HG03108 (cell line): ENCODE results near the gene AJUBA.
"Not testable (repeated sequence)": the region's sequence is repeated elsewhere in the genome, so short reads cannot be mapped to it uniquely, and the experiment has no call there.

Experiments used
- ATAC-seq: cut with Tn5 transposase; IDR thresholded peaks from one replicate; pipeline ENCODE4 v1.9.1; 2021; ENCODE audit warnings: moderate library complexity; ENCODE audit not compliant: unreplicated experiment

Gene AJUBA

GRCh38 chr14:22952418-22952817 lies 29.9 kb downstream of the AJUBA start:
- no peak for ATAC-seq

DNA sequence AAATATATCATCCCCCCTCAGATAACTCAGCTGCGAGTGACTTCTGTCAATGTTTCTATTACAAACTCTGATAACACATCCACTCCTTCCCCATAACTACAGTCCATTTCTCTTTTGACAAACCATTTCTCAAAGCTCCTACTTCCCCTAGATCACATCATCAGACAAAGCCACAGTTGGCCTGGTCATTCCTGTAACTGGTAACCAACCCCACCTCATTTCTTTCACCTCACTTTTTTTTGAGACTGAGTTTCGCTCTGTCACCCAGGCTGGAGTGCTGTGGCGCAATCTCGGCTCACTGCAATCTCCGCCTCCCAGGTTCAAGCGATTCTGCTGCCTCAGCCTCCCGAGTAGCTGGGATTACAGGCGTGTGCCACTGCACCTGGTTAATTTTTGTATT lies 30.6 kb downstream of the AJUBA start:
- ATAC-seq = not testable (repeated sequence)

DNA sequence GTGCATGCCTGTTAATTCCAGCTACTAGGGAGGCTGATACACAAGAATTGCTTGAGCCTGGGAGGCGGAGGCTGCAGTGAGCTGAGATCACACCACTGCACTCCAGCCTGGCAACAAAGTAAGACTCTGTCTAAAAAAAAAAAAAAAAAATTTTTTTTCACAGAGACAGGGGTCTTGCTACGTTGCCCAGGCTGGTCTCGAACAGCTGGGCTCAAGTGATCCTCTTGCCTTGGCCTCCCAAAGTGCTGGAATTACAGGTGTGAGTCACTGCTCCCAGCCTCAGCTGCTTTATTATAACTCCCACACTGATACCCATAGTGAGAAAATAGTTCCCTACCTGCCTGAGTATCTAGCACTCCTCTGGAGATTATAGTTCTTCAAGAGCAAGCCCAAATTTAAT lies 36.7 kb downstream of the AJUBA start:
- ATAC-seq = no peak

DNA sequence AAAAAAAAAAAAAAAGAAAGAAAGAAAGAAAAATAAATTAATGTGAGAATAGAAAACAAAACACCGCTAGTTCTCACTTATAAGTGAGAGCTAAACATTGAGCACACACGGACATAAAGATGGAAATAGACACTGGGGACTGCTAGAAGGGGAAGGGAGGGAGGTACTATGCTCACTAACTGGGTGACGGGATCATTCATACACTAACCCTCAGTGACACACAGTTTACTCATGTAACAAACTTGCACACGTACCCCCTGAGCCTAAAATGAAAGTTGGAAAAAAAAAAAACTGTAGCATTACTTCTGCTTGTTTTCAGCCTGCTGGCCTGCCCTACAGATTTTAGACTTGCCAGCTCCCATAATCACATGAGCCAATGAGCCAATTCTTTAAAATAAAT lies 42.7 kb downstream of the AJUBA start:
- no peak for ATAC-seq

- no peak for ATAC-seq
Observed at GRCh38 chr14:22935156-22935555, 47.2 kb downstream of the AJUBA start.

GRCh38 chr14:22932146-22932545 lies 50.2 kb downstream of the AJUBA start:
- ATAC-seq = no peak

DNA sequence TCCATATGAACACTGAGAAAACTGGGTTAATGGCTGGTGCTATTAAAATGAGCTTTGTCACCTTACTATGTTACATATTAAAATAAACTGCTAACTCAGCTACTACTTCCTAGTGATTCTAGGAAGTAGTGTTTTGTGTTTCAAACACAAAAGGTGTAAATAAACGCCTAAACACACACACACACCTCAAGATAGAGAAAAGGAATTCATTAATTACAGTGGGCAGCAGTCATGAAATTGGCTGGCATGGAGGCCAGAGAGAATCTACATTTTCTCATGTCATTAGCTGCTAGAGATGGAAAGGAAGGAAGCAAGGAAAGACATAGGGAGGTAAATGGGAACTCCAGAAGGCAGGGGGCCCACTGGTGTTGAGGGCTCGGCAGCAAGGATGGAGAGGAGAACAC lies 52.4 kb downstream of the AJUBA start:
- no peak for ATAC-seq

DNA sequence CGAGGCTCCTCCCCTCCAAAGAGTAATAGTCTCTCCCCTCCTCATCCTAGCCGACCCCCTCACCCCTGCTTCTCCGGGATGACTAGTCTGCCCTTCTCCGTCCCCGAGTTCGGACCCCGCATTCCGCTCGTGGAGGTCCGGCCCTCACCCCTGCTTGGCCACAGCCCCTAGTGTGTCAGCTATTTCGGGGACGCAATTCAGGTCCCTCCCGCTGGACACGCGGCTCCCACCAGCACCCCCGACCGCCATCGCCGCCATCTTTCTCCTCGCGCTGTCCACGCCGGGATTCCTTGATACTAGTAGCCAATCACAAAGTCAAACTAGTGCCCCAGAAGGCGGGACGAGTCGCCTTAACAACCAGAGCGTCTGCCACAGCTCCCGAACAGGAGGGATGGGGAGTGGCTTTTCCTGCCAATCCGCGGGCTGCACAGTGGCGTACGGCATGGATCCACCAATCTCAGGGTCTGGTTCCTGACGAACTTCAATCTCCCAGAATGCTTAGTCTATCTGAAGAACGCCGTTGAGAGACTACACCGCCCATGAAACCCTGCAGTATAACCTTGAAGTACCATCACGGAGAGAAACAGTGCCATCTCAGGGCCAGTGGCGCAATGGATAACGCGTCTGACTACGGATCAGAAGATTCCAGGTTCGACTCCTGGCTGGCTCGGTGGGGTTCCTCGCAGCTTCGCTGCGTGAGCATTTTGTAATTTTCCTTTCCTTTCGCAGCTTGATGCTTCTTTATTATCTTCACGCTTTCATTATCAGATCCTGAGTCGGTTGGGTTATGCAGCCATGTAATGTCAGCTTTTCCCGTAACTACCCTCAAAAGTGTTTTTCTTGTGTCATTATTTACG lies 53.0 kb downstream of the AJUBA start, which contains the start of gene PRMT5:
Gene PRMT5 (minus strand): TSS at position 273 of the 857 bp plus-strand sequence. CDS start 15 bp downstream, at position 258.
- peak; percentile 93 for ATAC-seq

GRCh38 chr14:22928237-22929103 lies 53.9 kb downstream of the AJUBA start:
- no peak for ATAC-seq

DNA sequence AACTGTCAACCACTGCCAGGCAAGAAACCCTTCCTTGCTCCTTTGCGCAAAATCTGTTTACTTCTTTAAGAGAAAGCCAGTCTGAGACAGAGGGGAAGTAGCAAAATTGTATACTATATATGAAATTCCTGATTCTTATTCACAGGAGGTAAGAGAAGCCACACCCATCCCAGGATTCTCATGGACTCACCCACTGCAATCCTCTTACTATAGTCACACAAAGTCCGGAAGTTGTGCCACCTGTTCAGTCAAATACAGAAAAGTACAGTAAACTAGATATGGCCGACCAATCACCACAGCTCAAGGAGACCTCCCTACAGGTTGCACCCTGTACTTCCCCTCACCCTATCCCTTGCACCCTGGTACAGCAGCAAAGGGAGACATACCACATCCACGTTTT lies 56.0 kb downstream of the AJUBA start:
- ATAC-seq = no peak

DNA sequence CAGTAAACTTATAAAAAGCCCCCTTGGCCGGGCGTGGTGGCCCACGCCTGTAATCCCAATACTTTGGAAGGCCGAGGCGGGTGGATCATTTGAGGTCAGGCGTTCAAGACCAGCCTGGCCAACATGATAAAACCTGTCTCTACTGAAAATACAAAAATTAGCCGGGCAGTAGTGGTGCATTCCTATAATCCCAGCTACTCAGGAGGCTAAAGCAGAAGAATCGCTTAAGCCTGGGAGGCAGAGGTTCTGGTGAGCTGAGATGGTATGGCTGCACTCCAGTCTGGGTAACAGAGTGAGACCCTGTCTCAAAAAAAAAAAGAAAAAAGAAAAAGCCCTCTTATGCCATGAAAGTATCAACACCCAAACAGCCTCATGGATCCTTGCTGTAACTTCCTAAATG lies 56.8 kb downstream of the AJUBA start:
- ATAC-seq = no peak

DNA sequence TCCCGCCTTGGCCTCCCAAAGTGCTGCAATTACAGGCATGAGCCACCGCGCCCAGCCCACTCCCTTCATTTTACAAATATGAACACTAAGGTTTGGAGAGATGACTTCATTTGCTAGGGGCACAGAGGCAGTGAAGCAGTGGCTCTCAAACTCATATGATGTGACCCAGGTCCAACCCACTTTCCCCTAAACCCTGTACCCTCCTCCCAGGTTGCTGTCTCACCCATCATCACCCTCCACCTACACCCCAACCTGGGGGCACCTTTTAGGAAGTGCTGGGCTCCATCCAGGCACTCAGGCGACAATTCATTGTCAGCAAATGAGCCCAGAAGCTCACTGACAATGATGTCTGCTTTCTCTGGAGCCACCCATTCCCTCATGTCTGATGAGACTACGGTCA lies 58.6 kb downstream of the AJUBA start:
- no peak for ATAC-seq

- no peak for ATAC-seq
Observed at GRCh38 chr14:22922294-22922693, 60.1 kb downstream of the AJUBA start.
